ENCODE results near the gene SLC6A16.
"Not testable (repeated sequence)": the region's sequence is repeated elsewhere in the genome, so short reads cannot be mapped to it uniquely, and the experiment has no call there.

The SLC6A16 gene

DNA sequence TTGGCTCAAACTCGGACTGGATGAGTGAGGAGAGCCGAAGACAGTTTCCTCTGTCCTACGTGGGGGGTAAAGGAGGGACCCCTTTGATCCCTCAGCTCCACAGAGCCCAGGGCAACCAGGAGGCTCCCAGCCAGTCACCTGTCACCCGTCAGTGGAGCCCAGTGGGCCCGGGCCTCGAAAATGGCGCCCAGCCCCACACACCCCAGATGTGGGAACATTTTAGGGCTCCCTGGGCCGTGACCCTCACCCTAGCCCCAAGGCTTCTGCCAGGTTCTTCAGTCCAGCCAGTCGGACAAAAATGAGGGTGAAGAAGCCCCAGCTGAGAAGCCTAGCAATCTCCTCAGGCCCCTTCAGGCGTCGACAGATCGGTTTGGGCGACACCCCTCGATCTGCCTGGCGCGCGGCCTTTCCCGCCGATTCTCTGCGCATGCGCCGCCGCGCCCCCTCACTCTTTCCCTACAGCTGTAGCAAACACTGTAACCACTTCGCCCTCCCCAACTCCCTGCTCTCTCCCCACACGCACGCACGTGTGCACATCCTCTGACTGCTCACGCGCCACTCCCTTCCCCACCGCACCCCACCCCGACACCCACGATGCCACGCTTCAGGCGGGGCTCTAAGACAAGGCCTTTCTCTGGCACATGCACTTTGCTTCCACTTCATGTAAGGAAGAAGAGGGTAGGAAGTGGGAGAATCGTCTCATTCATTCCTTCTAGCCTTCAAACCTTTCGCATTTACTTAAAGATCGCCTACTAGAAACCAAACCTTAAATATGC is at the start of gene SLC6A16:
SLC6A16 (minus strand) TSS at position 391 of the 776 bp plus-strand sequence. CDS start 13,844 bp downstream, outside the sequence.
- DNase-seq (ENCODE audit: low spot score): no peak

DNA sequence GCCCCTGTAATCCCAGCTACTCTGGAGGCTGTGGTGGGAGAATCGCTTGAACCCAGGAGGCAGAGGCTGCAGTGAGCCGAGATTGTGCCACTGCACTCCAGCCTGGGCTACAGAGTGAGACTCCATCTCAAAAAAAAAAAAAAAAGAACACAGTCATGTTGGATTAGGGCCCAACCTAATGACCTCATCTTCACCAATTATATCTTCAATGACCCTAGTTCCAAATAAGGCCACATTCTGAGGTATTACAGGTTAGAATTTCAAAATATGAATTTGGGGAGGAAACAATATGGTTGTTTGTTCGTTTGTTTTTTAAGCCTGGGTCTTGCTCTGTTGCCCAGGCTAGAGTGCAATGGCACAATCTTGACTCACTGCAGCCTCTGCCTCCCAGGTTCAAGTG is 48.2 kb upstream of the SLC6A16 start:
- DNase-seq (ENCODE audit: low spot score): not testable (repeated sequence)

DNA sequence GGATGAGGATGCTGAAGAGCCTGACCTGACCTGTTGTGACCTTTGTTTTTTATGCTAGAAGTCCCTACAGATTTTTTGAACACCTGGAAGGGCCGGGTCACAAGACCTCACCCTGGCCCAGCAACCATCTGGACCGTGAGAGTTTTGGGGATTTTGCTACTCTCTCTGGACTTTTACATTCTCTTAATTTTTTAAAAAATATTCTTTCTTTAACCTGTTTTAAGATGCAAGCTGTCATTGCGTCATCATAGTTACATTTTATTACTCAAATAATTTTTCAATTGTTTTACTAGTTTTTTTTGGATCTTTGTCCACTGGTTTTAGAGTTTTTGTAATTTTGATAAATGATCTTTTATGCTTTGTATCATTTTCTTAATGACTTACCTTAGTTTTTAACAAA is 46.2 kb upstream of the SLC6A16 start:
- no peak for DNase-seq (ENCODE audit: low spot score)

DNA sequence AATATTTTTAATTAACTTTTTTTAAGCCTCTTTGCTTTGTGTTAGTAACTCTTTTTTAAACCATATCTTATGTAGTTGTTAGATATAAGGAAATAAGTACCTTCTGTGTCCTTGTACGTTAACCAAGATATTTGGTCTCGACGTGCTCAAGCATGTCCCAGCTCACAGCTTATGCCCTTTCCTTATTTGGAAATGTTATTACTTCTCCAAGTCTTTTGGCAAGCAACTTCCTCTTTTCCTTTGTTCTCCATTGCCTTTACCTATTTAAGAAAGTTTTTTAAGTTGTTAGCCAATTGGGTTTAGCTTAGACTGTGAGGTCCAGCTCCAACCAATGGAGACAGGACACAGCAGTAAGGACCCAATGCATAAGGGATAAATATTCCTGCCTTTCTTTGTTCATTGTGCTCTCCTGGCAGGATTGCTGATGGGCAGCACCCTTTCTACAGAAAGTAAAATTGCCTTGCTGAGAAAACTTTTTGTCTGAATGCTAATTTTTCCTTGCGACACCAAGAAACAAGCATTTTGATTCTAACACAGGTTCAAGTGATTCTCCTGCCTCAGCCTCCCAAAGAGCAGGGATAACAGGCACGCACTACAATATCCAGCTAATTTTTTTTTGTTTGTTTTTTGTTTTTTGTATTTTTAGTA is 43.8 kb upstream of the SLC6A16 start:
- no peak for DNase-seq (ENCODE audit: low spot score)

DNA sequence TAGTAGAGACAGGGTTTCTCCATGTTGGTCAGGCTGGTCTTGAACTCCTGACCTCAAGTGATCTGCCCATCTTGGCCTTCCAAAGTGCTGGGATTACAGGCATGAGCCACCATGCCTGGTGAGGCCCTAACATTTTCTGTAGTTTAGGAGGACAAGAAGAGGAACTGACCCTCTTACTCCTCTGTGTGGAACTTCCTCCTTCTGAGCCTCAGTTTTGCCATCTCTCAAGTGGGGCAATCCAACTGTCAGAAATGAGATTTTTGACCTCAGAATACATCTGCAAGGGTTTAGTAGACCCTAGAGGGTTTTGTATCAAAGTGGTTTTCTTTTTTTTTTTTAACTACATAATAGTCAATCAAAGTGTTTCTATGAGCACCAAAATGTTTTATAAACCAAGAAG is 41.1 kb upstream of the SLC6A16 start:
- peak; percentile 33 for DNase-seq (ENCODE audit: low spot score)

DNA sequence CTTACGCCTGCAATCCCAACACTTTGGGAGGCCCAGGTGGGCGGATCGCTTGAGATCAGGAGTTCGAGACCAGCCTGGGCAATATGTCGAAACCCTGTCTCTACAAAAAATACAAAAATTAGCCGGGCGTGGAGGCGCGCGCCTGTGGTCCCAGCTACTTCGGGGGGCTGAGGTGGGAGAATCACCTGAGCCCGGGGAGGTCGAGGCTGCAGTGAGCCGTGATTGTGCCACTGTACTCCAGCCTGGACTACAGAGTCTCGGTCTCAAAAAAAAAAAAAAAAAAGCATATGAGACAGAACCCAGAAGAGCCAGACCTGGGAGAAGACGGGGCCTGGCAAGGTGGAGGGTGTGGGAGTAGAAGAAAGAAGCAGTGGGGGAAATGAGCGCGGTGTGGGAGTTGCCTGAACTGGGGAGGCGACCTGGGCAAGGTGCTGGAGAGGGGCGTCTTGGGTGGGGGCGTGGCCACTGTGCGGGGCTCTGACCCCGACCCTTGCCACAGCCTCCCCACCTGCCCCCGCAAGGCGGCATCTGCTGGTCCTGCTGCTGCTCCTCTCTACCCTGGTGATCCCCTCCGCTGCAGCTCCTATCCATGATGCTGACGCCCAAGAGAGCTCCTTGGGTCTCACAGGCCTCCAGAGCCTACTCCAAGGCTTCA is 39.2 kb upstream of the SLC6A16 start:
- no peak for DNase-seq (ENCODE audit: low spot score)

DNA sequence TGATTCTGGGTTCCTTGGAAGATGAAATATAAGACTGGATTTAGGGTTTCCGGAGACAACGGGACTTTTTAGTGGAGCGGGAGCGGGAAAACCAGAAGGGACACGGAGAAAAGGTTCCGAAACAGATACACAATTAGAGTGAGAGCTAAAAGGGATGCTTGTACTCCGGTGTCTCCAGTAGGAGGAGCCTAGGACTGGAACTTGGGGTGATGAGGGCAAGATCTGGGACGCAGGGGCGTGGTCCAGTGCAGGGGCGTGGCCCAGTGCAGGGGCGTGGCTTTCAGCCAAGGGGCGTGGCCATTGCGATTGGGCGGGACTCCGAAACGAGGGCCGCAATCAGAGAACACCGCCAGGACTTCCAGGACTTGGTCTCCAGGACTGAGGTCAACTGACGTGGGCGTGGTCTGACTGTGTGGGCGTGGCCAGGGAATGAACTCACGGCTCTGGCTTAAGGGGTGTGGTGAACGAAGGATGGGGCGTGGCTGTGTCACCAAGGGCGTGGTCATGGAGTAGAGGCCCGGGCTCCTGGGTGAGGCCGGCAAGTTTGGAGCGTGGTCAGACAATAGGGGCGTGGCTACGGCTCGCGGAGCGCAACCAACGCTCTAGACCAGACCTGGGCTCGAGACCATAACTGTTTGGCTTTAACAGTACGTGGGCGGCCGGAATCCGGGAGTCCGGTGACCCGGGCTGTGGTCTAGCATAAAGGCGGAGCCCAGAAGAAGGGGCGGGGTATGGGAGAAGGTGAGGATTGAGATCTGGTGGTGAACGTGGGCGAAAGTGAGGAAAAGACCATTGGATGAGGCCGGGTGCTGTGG is 38.5 kb upstream of the SLC6A16 start, which contains the start of gene DKKL1:
DKKL1 (plus strand) TSS at position 610 of the 815 bp plus-strand sequence; CDS start at position 732, 122 bp downstream.
- peak; percentile 92 for DNase-seq (ENCODE audit: low spot score)

DNA sequence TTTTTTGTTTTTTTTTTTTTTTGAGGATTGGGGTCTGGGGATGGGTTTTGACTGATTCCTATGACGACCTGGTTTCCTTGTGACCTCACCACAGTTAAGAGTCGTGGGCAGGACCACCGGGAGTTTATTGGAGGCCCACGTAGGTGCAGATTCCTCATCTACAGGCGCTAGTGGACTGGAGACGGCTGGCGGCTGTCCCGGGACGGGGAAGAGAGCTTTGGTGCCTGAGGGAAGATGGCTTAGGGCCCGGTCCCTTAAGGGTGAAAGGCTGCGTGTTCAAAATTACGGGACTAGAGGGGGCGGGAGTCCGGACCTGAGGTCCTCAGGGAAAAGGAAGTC is 37.9 kb upstream of the SLC6A16 start:
- DNase-seq (ENCODE audit: low spot score): no peak

DNA sequence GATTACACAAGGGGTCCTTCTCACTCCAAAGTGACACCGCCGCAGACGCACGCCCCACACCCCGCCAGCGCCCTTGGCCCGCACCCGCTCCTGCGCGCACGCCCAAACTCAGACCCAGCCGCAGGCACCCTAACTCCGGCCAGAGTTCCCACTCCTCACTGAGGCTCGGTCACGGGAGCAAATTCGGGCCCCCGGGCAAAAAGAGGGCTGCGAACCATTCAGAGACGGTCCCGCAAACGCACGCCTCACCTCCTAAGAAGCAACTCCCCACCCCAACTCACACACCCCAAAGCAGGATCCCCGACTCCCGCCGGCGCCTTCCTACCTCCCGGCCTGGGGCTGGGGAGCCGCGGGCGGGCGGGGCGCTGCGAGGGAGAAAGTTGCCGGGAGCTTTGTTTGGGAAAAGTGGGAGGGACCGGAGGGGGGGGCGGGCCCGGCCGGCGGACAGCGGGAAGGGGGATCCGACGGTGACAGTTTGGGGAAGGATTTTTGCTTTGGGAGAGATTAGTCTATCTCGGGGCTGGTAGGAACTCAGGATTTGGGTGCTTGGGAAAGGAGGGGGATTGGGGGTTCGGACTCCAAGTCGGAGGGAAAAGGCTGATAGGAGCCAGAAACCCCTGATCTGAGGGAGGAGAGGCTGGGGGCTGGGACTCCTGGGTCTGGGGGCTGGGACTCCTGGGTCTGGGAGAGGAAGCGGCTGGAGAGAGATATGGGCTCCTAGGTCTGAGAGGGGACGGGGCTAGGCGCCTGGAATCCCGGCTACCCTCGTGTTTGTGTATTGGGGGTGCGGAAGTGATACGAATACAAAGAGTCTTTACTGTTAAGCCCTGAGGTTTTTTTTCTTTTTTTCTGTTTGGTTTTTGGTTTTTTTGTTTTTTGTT is 37.3 kb upstream of the SLC6A16 start, which contains the start of gene TEAD2:
TEAD2 (minus strand) TSS at position 369 of the 881 bp plus-strand sequence. CDS start 2,341 bp downstream, outside the sequence.
- peak; percentile 24 for DNase-seq (ENCODE audit: low spot score)

DNA sequence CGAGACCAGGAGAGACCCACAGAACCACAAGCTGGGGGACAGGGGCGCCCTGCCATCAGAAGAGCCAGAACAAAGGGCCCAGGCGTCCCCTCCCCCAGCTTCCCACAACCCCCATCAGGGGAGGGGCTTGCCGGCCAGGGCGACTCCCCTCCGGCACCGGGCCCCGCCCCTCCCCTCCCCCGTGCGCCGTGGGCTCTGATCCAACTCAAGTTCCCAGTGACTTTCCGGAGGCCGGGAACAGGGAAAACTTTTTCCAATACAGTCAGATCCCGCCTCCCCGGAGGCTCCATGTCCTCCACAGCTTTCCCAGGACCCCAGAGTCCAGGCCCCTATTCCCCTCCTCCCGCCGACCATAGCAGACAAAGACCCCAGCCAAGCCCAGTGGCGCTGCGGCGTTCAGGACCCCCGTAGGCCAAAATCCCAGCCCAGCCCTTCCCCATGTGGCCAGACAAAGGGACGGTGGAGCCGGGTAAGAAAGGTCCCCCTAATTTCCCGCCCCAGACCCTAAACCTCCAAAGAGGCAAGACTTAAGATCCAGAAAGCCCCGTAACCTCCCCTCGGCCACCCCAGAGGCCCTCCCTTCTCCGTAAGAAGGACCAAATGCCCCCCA is 36.6 kb upstream of the SLC6A16 start:
- DNase-seq (ENCODE audit: low spot score): peak; percentile 40

DNA sequence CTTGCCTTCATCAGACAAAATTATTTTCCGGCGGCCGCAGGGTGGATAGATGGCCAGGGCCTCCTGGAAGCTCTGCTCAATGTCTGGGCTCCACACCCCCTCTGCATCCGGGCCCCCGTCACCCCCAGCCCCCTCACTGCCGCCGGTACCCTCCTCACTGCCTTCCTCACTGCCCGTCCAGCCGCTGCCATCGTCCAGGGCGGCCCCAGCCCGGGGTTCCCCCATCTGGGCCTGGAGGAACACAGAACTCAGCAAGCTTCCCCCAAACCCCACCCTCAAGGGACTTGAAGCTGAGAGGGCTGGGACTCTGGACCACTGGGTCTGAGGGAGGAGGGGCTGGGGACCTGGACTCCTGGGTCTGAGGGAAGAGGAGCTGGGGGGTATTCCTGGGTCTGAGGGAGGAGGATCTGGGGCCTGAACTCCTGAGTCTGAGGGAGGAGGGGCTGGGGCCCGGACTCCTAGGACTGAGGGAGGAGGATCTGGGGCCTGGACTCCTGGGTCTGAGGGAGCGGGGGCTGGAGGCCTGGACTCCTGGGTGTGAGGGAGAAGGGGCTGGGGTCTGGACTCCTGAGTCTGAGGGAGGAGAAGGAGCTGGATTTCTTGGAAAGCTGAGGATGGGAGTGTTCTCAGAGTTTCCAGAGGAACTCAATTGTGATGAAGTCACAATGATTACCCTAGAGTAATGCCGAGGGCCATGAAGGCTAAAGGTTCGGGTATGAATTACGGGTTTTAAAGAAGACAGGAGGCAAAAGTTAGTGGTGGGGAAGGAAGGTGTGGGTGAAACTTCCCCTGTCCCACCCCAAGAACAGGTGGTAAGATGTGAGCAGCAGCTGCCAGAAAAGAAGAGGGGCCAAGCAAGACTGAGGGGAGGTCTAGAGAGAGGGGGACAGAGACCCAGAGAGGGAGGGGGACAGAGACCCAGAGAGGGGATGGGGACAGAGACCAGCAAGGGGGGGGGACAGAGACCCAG is 35.1 kb upstream of the SLC6A16 start:
- no peak for DNase-seq (ENCODE audit: low spot score)

DNA sequence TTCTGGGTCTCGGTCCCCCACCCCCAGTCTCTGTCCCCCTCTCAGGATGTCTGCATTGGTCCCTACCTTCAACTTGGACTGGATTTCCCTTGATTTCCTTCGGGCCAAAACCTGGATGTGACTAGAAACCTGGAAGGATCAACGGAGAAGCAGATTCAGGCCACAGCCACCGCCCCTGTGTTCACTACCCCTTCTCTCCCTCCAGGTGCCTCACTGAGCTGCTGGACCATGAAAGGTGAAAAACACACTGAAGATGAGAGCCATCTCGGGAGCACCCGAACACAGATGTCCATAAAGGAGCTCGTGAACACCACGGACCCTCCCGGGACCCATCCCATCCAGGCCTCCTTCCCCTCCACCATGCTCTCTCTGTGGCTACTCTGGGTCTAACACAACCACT is 32.2 kb upstream of the SLC6A16 start:
- peak; percentile 30 for DNase-seq (ENCODE audit: low spot score)

DNA sequence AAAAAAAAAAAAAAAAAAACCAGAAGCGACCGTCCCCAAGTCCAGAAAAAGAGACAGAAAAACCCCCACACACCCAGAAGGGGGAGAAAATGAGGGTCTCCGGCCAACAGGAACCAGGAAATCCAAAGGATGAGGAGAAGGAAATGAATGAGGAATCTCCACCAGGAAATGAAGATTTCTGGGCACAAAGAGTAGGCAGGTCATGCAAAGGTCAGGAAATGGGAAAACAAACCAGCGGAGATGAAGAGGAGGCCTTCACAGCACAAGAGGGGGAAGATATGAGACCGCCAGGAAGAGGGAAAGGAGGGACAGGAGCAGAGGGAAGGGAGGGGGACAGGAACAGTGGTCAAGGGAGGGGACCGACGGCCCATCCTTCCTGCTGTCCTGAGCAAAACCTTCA is 31.4 kb upstream of the SLC6A16 start:
- DNase-seq (ENCODE audit: low spot score): no peak

DNA sequence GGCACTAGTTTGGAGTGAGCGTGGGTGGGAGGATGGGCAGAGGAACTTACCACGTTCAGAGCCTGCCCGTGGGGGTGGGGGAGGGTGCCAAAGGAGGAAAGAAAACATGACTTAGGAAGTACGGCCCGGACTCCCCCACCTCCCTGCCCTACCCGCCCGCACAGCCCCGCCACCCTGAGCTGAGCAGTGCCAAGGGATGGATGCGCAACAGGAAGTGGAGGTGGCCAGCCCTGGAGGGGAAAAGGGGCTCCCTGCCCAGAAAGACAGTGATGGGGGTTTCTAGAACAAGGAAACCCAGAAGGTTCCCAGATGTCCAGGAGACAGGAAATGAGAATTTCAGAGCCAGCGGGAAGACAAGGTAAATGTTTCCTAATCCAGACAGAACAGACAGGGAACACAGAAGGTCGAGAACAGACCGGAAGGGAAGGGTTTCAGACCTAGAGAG is 30.9 kb upstream of the SLC6A16 start:
- DNase-seq (ENCODE audit: low spot score): no peak

DNA sequence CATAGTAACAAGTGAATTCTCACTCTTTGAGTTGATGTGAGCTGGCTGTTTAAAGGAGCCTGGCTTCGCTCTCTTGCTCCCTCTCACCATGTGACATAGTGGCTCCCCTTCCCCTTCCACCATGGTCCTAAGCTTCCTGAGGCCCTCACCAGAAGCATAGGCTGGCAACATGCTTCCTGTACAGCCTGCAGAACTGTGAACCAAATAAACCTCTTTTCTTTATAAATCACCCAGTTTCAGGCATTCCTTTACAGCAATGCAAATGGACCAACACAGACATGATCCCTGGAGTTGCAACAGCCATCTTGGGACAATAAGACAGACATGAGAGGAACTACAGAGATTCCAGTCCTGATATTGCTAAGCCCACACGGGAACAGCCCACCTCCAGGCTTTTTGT is 24.6 kb upstream of the SLC6A16 start:
- no peak for DNase-seq (ENCODE audit: low spot score)

DNA sequence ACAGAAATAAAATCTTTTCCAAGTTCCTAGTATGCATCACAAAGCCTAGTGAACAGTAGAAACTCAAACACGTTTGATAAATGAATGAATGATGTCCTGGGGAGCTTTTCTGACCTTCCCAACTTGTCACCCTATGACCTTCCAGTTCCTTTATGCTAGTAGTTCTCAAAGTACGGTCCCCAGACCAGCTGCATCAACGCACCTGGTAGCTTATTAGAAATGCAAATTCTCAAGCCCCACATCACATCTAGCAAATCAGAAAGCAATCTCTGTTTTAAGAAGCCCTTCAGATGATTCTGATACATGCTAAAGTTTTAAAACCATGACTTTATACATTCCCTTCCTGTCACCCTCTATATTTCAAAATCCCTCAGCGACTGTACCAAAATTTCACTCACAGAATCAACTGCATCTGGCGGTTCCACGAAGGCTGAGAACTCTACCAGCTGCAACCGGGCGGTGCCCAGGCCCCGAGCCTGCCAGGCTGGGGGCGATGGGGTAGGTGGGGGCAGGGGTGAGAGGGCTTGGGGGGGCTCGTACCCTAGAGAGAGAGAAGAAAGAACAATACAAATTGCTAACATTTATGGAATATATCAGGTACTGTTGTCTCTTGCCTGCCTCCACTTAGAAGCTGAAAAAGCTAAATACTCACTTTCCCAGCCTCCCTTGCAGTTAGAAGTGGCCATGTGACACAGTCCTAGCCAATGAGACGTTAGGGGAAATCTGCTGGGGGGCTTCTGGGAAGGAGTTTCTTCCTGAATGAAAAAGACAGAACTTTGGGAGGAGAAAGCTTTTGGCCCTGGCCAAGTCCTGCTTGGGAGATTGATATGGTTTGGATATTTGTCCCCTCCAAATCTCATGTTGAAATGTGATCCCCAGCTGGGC is 23.6 kb upstream of the SLC6A16 start:
- DNase-seq (ENCODE audit: low spot score): no peak

DNA sequence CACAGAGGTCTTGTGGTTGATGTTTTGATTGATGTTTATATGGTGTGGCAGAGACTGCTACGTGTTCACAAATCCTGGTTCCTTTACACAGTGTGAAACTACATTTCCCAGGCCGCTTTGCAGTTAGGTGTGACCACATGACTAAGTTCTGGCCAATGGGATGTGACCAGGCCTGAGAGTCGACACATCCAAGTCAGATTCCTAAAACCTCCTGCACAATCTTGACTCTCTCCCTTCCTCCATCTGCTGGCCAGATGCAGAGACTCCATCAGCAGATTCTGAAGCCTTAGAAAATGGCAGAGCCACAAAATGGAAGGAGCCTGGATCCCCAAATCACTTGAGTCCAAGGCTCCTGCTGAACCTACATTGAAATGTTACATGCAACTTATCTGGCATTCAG is 22.8 kb upstream of the SLC6A16 start:
- DNase-seq (ENCODE audit: low spot score): peak; percentile 63

DNA sequence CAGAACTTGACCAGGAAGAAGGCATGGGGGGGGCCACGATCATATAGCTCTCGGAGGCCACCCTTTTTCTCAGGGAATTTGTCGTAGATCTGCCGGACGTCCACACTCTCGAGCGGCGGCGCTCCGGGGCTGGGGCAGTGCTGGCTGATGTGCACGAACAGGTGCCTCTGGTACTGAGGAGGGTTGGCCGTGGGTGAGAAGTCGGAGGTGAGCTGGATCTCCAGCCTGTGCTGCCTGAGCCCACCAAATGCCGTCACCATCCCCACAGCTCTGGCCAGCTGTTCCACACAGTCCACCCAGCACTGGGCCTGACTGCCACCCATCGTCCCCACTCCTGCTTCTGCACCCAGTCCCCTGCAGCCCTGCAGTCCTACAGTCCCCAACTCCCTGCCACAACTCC is 22.2 kb upstream of the SLC6A16 start:
- DNase-seq (ENCODE audit: low spot score): no peak
